ENCODE measurements around the gene CCSER1.
"Not testable (repeated sequence)": the region's sequence is repeated elsewhere in the genome, so short reads cannot be mapped to it uniquely, and the experiment has no call there.

The CCSER1 gene

DNA sequence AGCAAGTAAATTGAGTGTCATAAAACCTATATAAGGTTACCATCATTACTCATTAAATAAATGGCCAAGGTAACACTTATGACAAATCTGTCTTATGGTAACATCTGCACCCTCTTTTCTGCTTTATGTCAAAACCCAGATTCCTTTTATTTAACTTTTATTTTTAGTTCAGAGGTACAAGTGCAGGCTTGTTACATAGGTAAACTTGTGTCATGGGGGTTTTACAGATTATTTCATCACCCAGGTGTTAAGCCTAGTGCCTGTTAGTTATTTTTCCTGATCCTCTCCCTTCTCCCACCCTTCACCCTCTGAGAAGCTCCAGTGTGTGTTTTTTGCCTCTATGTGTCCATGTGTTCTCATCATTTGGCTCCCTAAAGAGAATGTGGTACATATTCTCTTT lies 930.7 kb downstream of the CCSER1 start:
- no peak for DNase-seq (ENCODE audit: low read depth in 2 of 2)

GRCh38 chr4:91058345-91058744 lies 931.2 kb downstream of the CCSER1 start:
- DNase-seq (ENCODE audit: low read depth in 2 of 2): no peak

GRCh38 chr4:91064157-91064853 lies 937.1 kb downstream of the CCSER1 start:
- no peak for DNase-seq (ENCODE audit: low read depth in 2 of 2)

DNA sequence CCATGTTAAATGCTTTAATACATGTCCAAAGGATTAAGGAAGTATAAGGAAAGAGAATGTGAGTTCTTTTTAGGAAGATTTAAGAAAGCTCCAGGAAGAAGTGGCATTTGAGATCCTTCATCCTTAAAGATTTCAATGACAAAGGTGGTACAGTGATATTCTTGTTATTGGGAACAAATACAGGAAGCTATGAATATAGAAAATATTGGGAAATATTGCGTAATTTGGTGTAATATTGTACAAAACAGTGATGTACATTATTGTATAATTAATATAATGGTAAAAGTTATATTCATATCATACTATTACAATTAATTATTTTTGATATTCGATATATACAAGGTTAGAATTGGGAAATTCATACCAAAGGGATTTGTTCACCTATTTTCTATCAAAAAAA lies 937.9 kb downstream of the CCSER1 start:
- no peak for DNase-seq (ENCODE audit: low read depth in 2 of 2)

DNA sequence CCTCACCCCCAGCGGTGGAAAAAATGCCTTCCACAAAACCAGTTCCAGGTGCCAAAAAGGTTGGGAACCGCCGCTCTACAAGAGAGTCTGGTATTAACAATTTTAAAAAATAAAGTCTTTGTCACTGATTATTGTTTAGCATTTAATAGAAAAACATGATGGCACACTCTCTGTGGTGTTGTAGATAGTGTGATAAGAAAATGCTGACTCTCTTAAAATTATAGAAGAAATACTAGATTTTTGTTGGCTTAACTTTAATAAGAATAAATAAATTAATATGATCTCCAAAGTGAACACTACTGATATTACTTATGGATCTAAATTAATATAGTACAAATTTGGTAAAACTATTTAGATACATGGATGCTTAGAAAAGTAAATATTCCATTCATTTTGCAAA lies 943.5 kb downstream of the CCSER1 start:
- no peak for DNase-seq (ENCODE audit: low read depth in 2 of 2)

- no peak for DNase-seq (ENCODE audit: low read depth in 2 of 2)
These were observed 949.0 kb downstream of the CCSER1 start for GRCh38 chr4:91076147-91076546.

DNA sequence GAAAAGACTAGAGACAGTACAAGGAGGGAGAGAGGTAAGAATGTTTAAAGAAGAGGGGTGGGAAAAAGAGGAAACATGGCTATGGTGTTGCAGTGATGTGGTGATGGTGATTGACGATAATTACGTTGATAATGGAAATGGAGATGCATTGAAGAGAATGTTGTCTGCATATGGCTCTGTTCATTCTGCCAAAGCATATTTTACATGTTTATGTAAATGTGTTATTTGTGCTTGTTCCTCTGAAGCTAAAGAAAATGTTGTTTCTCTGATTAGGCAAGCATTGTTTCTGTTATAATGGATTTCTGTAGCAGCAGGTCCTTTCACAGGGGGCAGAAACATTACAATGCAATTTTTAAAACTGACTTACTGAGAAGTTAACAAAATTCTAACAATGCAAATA lies 958.8 kb downstream of the CCSER1 start:
- DNase-seq (ENCODE audit: low read depth in 2 of 2): no peak

- no peak for DNase-seq (ENCODE audit: low read depth in 2 of 2)
These were observed 960.5 kb downstream of the CCSER1 start for GRCh38 chr4:91087743-91088142.

- DNase-seq (ENCODE audit: low read depth in 2 of 2): no peak
These were observed 962.0 kb downstream of the CCSER1 start for GRCh38 chr4:91089178-91089577.

DNA sequence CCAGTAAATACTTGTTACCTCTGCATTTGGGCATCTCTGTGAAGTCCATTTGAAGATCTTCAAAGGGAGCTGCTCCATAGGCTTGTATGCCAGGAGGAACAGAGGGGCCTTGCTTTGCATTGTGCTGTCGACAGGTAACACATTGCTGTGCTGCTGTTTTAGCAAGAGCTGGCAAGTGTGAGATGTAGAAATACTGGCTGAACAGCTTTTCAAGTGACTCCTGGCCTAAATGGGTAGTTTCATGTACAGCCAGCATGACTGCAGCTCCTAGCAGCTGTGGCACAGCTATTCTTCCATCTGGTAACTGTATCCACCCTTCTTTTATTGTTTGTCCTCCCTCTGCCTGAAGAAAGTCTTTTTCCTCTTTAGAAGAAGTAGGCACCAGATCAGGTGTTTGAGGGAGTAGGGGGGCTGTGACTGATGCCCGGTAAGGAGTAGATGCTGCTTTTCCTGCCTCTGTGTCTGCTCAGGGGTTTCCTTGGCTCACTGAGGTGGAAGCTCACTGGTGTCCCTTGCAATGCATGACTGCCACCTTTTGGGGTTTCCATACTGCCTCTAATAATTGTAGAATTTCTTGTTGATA lies 965.3 kb downstream of the CCSER1 start:
- no peak for DNase-seq (ENCODE audit: low read depth in 2 of 2)

DNA sequence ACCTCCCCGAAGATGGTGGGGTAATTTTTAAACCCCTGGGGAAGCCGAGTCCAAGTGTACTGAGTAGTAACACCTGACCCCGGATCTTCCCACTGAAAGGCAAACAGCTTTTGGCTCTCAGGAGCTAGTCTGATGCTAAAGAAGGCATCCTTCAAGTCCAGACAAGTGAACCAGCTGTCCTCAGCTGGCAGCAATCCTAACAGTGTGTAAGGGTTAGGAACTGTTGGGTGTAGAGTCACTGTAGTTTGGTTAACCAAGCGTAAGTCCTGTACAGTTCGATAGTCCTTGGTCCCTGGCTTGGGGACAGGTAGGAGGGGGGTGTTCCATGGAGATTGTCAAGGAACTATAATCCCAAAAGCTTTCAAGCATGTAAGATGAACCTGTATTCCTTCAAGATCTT lies 967.0 kb downstream of the CCSER1 start:
- DNase-seq (ENCODE audit: low read depth in 2 of 2): not testable (repeated sequence)

DNA sequence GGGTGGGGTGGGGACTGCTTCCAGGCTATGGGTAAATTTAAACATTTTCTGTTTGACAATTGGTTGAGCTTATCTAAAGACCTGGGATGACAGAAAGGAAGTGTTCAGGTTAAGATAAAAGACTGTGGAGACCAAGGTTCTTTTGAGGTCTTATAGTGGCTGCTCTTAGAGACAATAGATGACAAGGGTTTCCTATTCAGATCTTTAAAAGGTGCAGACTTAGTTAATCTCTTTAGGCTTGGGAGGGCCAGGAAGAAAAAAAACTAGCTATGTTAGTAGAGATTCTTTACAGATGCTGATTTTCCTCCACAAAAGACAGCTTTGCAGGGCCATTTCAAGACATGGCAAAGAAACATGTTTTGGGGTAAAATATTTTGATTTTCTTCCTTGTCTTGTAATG lies 972.5 kb downstream of the CCSER1 start:
- DNase-seq (ENCODE audit: low read depth in 2 of 2): no peak

DNA sequence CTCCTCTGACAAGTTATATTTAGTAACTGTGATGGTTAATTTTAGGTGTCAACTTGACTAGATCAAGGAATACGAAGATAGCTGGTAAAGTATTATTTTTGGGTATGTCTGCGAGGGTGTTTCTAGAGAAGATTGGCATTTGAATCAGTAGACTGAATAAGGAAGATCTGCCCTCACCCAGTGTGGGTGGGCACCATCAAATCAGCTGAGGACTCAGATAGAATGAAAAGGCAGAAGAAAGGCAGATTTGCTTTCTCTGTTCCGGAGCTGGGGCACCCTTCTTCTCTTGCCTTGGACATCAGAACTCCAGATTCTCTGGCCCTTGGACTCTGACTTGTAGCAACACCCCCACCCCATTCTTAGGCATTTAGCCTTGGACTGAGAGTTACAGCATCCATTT lies 981.6 kb downstream of the CCSER1 start:
- no peak for DNase-seq (ENCODE audit: low read depth in 2 of 2)

DNA sequence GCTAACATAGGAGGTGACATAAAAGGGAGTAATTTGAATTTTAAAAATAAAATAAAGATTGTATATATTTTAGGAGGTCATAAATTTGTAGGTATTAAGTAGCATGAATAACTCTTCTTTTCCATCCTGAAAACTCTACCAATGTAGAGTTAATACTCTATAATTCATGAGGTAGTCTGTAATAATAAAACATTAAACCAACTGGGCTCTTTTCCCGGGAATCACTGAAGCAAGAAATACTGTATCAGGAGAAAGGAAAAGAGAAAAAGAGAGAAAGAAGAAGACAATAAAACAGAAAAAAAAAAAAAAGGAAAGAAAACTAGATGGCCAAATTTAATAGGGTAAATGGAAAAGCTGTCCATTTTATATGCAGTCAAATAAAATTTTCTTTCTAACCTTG lies 984.4 kb downstream of the CCSER1 start:
- DNase-seq (ENCODE audit: low read depth in 2 of 2): no peak

DNA sequence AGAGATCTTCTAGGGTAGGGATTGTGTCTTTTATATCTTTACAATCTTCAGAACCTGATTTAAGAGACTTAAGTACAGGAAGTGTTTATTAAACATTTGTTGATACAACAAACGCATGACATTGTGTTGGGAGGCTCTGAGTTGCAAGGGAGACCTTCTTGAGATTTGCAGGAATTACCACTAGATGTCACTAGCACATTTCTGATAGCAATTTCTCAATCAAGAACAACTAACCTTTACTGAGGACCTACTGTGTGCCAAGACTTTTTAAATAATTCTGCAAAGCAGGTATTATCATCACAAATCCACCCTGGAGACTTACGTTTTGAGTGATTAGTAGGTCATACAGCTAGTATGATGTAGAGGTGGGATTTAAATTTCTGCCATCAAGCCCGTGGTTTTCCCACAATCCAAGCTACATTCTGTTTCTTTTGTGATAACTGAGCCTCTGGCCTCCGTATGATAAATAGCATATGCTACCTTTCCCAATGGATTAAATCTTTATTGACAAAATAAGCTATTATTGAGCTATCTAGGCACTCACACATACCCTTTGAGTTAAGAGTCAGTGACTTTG lies 986.0 kb downstream of the CCSER1 start:
- DNase-seq (ENCODE audit: low read depth in 2 of 2): no peak

DNA sequence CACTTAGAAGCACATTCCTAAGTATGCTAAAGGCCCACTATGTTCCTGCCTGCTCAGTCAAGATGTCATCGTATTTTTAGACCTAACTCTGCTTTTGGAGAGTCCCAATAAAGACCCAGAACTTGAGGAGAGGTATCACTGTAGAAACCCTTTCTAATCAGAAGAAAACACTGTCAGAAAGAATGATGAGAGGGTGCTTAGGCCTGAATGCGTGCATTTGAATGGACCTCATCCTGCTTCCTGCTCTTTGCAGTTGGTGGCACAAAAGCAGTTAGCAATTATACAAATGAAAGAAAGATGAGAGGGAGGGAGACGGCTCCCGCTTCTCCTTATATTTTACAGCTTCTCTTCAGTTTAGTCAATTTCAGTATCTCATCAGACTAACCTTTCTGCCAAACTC lies 987.2 kb downstream of the CCSER1 start:
- no peak for DNase-seq (ENCODE audit: low read depth in 2 of 2)

DNA sequence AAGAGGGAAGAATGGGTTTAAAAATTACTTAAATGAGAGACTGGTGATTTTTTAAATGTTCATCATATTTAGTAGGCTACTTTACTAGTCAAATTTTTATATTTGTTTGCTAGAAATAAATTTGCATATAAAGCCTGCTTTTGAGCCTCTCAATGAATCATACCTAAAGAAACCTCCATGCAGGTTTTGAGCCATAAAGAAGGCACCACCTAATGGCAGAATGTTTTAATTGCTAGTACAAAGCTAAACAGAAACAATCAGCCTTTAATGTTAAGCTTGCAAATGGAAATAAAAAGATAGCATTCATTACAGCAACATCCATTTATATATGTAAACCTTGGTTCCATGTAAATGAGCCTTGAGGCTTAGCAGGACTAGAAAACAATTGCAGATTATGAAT lies 989.7 kb downstream of the CCSER1 start:
- DNase-seq (ENCODE audit: low read depth in 2 of 2): no peak

- no peak for DNase-seq (ENCODE audit: low read depth in 2 of 2)
These were observed 991.4 kb downstream of the CCSER1 start for GRCh38 chr4:91118597-91118996.

GRCh38 chr4:91123742-91124141 lies 996.5 kb downstream of the CCSER1 start:
- DNase-seq (ENCODE audit: low read depth in 2 of 2): no peak

DNA sequence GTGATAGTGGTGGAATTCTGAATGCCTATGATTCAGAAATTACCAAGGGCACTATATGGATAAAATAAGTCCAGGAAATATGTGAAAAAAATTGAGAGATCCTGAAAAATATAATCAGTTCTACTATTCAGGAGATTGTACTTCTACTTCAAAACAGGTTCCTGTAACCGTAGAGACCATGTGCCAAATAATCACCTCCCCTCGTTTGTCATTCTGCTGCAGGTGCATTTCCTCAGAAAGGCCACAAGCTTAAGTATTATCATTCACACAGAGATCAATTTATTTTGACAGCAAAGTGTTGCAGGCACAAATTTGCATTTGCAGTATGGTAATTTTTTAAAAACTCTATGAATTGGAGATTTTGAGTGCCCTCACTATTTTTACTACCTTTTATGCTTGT lies 1000.0 kb downstream of the CCSER1 start:
- DNase-seq (ENCODE audit: low read depth in 2 of 2): no peak

- DNase-seq (ENCODE audit: low read depth in 2 of 2): no peak
These were observed 1000.6 kb downstream of the CCSER1 start for GRCh38 chr4:91127831-91128230.

DNA sequence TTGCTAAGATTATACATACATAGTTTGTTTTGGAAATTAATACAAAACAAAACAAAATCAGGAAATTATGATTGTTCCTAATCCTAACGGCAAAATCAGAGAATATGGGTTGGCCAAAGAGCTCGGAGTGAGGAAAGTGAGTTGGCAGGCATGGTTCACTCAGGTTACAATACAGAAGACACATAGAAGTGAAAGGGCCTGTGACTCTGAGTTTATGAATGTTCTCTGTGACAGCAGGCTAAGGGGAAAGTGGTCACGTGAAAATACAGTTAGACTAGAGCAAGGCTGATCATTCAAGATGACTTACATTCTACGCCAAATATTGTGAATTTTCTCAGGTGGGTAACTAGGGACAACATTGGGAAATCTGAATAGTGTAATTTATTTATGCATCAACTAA lies 1001.3 kb downstream of the CCSER1 start:
- no peak for DNase-seq (ENCODE audit: low read depth in 2 of 2)

GRCh38 chr4:91147067-91147466 lies 1019.9 kb downstream of the CCSER1 start:
- DNase-seq (ENCODE audit: low read depth in 2 of 2): no peak

DNA sequence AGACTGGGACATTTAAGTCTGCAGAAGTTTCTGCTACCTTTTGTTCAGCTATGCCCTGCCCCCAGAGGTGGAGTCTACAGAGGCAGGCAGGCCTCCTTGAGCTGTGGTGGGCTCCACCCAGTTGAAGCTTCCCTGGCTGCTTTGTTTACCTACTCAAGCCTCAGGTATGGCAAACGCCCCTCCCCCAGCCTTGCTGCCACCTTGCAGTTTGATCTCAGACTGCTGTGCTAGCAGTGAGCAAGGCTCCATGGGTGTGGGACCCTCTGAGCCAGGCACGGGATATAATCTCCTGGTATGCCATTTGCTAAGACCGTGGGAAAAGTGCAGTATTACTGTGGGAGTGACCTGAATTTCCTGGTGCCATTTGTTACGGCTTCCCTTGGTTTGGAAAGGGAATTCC lies 1026.8 kb downstream of the CCSER1 start:
- DNase-seq (ENCODE audit: low read depth in 2 of 2): not testable (repeated sequence)

Measured in stimulated activated CD4-positive, alpha-beta T cell treated with anti-CD3 and anti-CD28 coated beads, Interleukin-4, amount 100 ng/mL, for 48 hours (primary cell).